ENCODE results near the gene GPR6.

- TF ChIP-seq CTCF (IDR thresholded peaks at IDR 0.05) (no peak), POLR2A (IDR thresholded peaks at IDR 0.05) (no peak)
Observed at GRCh38 chr6:109955491-109955890, 22.6 kb upstream of the GPR6 start.
